Posterior vena cava (tissue), 2 donors: ENCODE data around the gene RBM20. TPM values are rescaled to one million over a fixed set of nuclear protein-coding genes. Genes with fewer than 3 reads are reported as not detected.

Experiments
- DNase-seq: peaks from one replicate; pipeline ENCODE4 v3.0.0-alpha.2; 2020; ENCODE audit warnings: low spot score
- intact Hi-C, 2 donors: fragments of 100-400 bp; cut with DNase I; formaldehyde crosslinking; loops; one replicate each; pipeline versions ENCODE4 v1.14.1 to v1.14.2; 2022 to 2023
- total RNA-seq, 2 donors: library from RNA; stranded (reverse); fragmentation: NEBNext Ultra II Directional; extraction: Animal tissue kit (Norgen Biotek cat#: 25700); gene quantifications; one replicate each; pipeline ENCODE4 v1.2.1, GENCODE V29; 2021
- donor health status: DM: yes; HTN: yes; CAD: no.
- donor health status: DM: yes; HTN: yes; CAD: no.

The RBM20 gene
- total RNA-seq, 2 donors from 2014 or later, result 2.0 to 3.0 TPM

GRCh38 chr10:110829721-110830410 lies 185.7 kb downstream of the RBM20 start:
- intact Hi-C loops, result loop anchor here in 1 of 2 donors (5.0 kb wide), 1 partner anchor 37 kb away; no protein-coding TSS in a partner anchor

DNA sequence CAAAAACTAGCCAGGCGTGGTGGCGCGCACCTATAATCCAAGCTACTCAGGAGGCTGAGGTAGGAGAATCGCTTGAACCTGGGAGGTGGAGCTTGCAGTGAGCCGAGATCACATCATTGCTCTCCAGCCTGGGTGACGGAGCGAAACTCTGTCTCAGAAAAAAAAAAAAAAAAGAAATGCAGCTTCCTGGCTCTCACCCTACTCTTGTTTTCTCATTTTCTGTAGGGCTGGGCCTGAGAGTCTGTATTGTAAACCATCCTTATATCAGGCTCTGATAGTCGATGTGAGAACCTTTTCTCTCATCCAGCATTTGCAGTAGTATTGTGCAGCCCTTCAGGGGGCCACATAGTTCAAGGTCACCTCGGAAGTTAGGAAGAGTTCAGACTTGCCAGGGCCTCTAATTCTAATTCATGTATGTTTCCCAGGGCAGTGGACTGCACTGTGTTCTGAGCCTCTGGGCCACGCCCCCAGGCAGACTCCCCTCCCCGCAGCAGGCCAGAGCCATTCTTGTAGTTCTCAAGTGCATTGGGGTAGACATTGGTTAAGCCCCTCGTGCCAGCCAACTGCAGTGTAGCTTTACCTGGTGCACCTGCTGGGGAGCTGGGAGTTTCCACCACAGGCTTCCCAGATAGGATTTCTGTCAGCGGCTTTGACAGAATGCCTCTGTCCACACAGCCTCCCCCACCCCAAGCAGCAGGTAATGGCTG lies 189.3 kb downstream of the RBM20 start:
- DNase-seq, result no peak
- intact Hi-C loops, result loop anchor here in 1 of 2 donors (5.0 kb wide), 1 partner anchor 34 kb away; no protein-coding TSS in a partner anchor

More at GRCh38 chr10:110829721-110830410, 185.7 kb downstream of the RBM20 start:
- no peak for DNase-seq

- intact Hi-C loops, result loop anchor here in 1 of 2 donors (5.0 kb wide), 1 partner anchor 33 kb away; no protein-coding TSS in a partner anchor
- no peak for DNase-seq
Observed at GRCh38 chr10:110833941-110834628, 189.9 kb downstream of the RBM20 start.

DNA sequence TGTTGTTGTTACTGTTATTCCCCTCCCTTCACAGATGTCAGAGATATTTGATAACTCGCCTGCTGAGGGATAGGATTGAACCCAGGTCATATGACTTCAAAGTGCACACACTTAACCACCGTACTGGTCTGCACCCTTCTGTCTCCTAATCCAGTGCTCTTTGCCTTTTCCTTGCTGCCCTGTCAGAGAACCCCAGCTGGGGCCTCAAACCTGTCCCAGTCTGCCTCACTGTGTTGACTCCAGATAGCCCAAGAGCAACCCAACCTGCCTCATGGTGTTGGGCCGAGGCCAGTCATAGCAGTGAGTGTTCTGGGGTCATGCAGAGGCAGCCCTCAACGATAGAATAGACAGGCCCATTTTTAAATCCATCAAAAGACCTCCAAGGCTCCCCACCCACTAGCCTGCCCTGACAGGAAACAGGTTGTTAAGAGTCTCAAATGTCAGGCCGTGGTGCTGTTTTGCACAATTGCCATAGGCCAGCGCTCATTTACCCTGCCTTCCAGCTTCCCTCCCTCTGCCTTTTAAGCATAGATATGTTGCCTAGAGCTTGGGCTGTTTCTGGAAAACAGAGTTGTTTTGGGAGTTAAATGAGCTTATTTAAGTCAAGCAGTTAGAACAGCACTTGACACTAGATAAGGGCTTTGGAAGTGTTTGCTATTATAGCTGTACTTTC lies 190.6 kb downstream of the RBM20 start:
- no peak for DNase-seq
- intact Hi-C loops, result loop anchor here in 1 of 2 donors (5.0 kb wide), 1 partner anchor 33 kb away; no protein-coding TSS in a partner anchor

DNA sequence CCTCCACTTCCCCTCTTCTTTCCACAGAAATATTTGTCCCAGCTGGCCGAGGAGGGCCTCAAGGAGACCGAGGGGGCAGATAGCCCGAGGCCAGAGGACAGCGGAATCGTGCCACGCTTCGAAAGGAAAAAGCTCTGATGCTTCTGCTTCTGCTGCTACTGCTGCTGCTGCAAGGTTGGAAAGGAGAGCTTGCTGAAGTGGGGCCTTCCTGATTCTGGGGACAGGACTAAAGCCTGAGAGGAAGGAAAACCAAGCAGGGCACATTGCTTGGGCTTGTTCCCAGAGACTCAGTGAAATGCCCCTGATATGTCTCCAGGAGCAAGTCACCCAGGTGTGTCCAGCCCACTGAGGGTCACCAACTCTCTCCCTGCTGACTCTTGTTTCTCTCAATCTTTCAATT lies 191.7 kb downstream of the RBM20 start:
- intact Hi-C loops, result no loop called here
- DNase-seq, result no peak

GRCh38 chr10:110836706-110837105 lies 192.6 kb downstream of the RBM20 start:
- DNase-seq, result no peak
- intact Hi-C loops, result no loop called here

GRCh38 chr10:110837418-110838171 lies 193.5 kb downstream of the RBM20 start:
- intact Hi-C loops, result no loop called here
- DNase-seq, result no peak

DNA sequence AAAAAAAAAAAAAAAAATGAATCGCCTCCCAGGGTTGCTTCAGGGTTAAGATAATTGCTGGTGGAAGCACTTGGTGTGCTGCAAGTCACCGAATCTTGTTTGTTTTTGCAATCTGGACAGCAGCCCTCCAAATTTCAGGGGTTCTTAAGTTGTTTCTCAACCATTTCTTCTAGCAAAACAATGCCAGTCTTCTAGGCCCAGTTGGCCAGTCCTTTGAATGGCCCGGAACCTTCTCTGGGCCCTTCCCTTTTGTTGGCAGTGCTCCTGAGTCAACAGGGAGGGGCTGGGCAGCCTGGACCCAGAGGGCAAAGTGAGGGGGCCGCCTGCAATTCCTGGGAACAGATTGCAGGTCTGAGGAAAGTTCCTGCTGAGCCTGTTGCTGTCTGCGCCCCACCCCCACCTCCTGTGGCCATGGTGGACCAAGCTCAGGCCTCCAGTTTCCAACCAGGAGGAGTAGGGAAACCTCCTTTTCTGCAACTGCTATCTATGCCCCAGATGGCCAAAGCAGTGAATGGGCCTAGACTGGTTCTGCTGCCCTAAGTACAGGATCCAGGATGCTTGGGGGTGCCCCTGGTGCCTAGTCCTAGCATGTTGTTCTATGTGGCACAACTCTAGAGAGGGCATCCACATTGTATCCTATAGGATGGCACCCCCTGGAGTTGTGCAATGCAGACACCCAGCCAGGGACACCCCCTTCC lies 196.2 kb downstream of the RBM20 start:
- intact Hi-C loops, result no loop called here
- no peak for DNase-seq

- DNase-seq, result no peak
- intact Hi-C loops, result no loop called here
Observed at GRCh38 chr10:110840923-110841428, 196.8 kb downstream of the RBM20 start.

DNA sequence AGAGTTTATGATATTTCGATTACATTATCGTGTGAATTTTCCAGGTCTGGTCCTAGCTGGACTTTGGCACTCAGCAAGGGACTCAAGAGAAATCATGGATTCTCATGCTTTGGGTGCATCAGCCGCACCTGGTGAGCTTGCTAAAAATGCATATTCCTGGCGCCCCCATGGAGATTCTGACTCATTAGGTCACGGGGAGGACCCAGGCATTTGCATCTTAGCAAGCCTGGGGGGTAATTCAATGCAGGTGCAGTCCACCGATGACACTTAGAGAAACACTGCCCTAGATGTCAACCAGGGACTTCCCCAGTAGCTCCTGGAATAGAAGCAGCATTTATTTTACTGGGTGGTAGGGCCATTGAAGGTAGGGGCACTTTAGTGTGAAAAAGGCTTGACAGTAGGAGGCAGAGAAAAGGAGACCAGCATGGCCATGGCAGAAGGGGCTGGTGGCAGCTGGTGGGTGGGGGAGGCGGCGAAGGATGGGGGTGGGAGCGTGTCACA lies 197.7 kb downstream of the RBM20 start:
- intact Hi-C loops, result no loop called here
- no peak for DNase-seq

GRCh38 chr10:110842326-110842904 lies 198.3 kb downstream of the RBM20 start:
- DNase-seq, result no peak
- intact Hi-C loops, result no loop called here

GRCh38 chr10:110843031-110843430 lies 198.9 kb downstream of the RBM20 start:
- intact Hi-C loops, result no loop called here
- DNase-seq, result no peak

DNA sequence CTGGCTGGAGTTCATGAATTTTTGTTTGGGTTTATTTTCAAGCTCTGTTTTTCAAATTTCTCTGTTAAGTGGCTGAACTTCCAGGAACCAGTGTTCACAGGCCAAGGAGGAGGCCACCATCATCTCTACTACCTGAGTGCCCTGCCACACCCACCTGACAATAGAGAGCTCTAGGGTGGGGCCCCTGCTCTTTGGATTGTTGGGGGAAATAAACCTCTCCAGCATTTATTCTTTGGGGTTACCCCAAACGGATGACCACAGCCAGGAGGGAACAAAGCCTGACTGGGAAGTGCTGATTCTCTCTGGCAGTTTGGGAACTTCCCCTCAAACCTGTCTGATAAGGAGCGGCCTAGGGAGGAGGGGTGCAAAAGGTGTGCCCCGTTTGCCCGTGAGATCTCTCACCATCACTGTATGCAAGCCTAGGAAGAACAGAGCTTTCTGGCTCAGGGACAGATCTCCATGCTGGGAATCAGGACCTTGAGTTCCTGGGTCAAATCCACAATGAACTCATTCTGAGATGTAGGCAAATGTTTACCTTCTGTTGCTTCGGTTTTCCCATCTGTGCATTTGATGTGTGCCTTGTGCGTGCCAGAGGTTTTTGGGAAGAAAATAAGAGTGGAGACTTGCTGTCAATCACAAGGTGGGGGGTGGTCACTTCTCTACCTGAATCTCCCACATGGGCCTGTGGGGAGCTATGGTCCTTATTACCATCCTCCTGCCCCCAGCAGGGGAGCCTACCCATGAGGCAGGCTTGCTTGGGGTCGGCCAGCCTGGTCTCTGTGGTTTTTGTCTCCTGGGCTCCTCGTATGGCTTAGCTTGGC lies 199.9 kb downstream of the RBM20 start:
- intact Hi-C loops, result no loop called here
- no peak for DNase-seq

- no peak for DNase-seq
- intact Hi-C loops, result no loop called here
Observed at GRCh38 chr10:110844617-110844881, 200.4 kb downstream of the RBM20 start.

DNA sequence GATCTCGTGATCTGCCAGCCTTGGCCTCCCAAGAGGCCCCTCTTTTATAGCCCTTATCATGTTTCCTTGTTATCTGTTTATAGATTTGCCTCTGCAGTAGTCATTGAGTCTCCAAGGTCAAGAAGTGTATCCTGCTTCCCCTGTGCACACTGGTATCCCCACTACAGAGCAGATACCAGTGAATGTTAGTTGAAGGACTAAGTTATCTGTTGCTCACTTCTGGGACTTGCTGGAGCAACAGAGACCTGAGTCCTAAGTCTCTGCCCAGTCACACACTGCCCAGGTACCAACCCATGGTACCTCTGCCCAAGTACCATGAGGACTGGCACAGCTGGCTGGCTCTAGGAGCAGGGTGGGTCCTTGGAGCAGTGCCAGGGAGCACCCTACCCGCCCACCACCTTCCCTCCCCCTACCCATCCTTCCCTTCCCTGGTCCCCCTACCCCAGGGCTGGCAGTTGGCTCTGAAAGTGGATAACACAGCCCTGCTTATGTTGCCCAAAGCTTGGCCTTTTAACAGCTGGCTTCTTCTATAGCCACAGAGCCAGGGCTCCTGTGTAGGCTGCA lies 201.1 kb downstream of the RBM20 start:
- DNase-seq, result no peak
- intact Hi-C loops, result no loop called here

DNA sequence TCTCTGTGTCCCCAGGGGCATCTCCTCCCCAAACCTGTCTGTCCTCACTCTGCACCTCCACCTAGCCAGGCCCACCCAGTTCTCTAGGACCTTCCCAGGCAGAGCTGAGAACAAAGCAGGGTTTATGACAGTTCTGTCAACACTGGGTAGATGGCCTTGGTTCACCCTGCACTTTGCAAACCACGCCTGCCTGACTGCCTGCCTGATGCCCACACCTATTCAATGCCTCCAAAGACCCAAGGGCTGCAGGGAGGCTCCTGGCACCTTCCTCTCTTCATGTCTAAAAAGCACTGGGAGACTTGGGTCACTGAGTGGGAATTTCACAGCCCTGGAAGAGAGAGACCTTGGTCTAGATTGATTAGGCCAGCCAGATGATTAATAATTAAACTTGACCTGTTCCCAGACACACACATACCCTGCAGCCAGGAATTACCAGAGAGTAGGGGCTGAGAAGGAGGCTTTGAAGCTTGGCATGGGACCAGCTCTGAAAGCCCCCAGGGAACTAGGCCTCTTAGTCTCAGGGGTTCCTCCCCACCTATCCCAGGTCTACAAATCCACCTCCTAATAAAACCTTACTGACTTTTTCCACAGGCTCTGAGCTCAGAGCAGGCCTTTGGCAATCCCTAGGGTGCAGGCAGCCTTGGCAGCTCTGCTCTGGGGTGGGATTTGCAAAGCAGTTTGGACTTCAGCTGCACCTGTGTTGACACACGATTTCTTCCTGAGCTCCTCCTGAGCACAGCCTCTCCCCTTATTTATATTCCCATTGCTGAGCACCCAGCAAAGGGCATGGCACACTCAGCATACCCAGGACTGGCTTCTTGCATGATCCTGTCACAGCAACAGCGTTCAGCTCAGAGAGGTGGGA lies 201.9 kb downstream of the RBM20 start:
- intact Hi-C loops, result no loop called here
- no peak for DNase-seq
